Memory B cell (primary cell): ENCODE results near the gene PSMD6.

Experiments used
- ATAC-seq: fragments of 150-1000 bp; cut with Tn5 transposase; 2 replicates; pipeline ENCODE4 v1.10.0; 2021; ENCODE audit warnings: low read depth, mild to moderate bottlenecking, moderate library complexity
- DNase-seq, 2 donors: peaks; one replicate each; pipeline ENCODE4 v3.0.0; 2022; ENCODE audit warnings: low spot score in 2 of 2
- H3K27ac Mint-ChIP-seq: one replicate; pipeline ENCODE4 v1.8.0; 2022; ENCODE audit warnings: mild to moderate bottlenecking, moderate library complexity, mixed read lengths
- H3K27me3 Mint-ChIP-seq: one replicate; pipeline ENCODE4 v1.8.0; 2022; ENCODE audit warnings: mixed read lengths
- H3K36me3 Mint-ChIP-seq: one replicate; pipeline ENCODE4 v1.8.0; 2022; ENCODE audit warnings: mild to moderate bottlenecking, mixed read lengths
- H3K4me1 Mint-ChIP-seq: one replicate; pipeline ENCODE4 v1.8.0; 2022; ENCODE audit warnings: mixed read lengths
- H3K4me3 Mint-ChIP-seq: one replicate; pipeline ENCODE4 v1.8.0; 2022; ENCODE audit warnings: mild to moderate bottlenecking, moderate library complexity, mixed read lengths
- H3K9me3 Mint-ChIP-seq: one replicate; pipeline ENCODE4 v1.8.0; 2022; ENCODE audit warnings: mixed read lengths

Gene PSMD6

DNA sequence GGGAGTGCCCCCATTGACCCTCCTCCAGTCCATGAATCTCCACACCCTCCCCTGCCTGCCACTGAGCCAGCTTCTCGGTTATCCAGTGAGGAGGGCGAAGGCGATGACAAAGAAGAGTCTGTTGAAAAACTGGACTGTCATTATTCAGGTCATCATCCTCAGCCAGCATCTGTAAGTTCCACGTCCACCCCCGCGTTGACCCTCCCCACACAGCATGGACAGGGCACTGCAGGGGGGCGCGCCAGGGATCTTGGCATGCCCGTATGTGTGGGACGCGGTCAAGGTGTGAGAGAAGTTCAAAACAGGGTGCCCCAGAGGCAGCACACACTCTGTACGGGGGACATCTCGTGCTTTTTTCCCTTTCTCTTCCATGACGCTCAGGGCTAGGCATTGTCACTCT, 33.1 kb downstream of the PSMD6 start:
- Mint-ChIP-seq H3K9me3 (no peaks in the 10 kb centered on the region), H3K27ac (no peak overlapping the region), H3K27me3 (no peaks in the 10 kb centered on the region), H3K4me3 (no peak overlapping the region), H3K36me3 (peaks cover 41% of the 10 kb centered on the region), H3K4me1 (no peaks in the 10 kb centered on the region)
- DNase-seq (no peak), ATAC-seq (no peak)

- no peaks in the 10 kb centered on the region for H3K4me1 Mint-ChIP-seq
- DNase-seq (no peak), ATAC-seq (no peak)
- no peak overlapping the region for H3K27ac Mint-ChIP-seq
- no peak overlapping the region for H3K4me3 Mint-ChIP-seq
- H3K36me3 Mint-ChIP-seq: peaks cover 44% of the 10 kb centered on the region
- no peaks in the 10 kb centered on the region for H3K9me3 Mint-ChIP-seq
- no peaks in the 10 kb centered on the region for H3K27me3 Mint-ChIP-seq
These were observed 34.4 kb downstream of the PSMD6 start for GRCh38 chr3:63988943-63989342.

GRCh38 chr3:63986831-63987230, 36.5 kb downstream of the PSMD6 start:
- H3K4me1 Mint-ChIP-seq: peaks cover 5% of the 10 kb centered on the region
- H3K4me3 Mint-ChIP-seq: no peak overlapping the region
- no peaks in the 10 kb centered on the region for H3K27me3 Mint-ChIP-seq
- DNase-seq (no peak), ATAC-seq (no peak)
- peaks cover 48% of the 10 kb centered on the region for H3K36me3 Mint-ChIP-seq
- peak overlapping the region; percentile 35 for H3K27ac Mint-ChIP-seq
- H3K9me3 Mint-ChIP-seq: no peaks in the 10 kb centered on the region

GRCh38 chr3:63986146-63986545, 37.1 kb downstream of the PSMD6 start:
- H3K27ac Mint-ChIP-seq: no peak overlapping the region
- H3K27me3 Mint-ChIP-seq: no peaks in the 10 kb centered on the region
- H3K36me3 Mint-ChIP-seq: peaks cover 48% of the 10 kb centered on the region
- H3K4me3 Mint-ChIP-seq: no peak overlapping the region
- ATAC-seq: no peak
- peaks cover 5% of the 10 kb centered on the region for H3K4me1 Mint-ChIP-seq
- DNase-seq: no peak
- H3K9me3 Mint-ChIP-seq: no peaks in the 10 kb centered on the region

- no peak for ATAC-seq
These were observed 38.9 kb downstream of the PSMD6 start for GRCh38 chr3:63984391-63984790.

GRCh38 chr3:63981980-63982379, 41.3 kb downstream of the PSMD6 start:
- peak overlapping the region; percentile 68 for H3K27ac Mint-ChIP-seq
- ATAC-seq: peak; percentile 26
- no peak for DNase-seq
- H3K4me3 Mint-ChIP-seq: no peak overlapping the region
- no peaks in the 10 kb centered on the region for H3K27me3 Mint-ChIP-seq
- peaks cover 40% of the 10 kb centered on the region for H3K36me3 Mint-ChIP-seq
- peaks cover 12% of the 10 kb centered on the region for H3K4me1 Mint-ChIP-seq
- H3K9me3 Mint-ChIP-seq: no peaks in the 10 kb centered on the region

More at GRCh38 chr3:63984391-63984790, 38.9 kb downstream of the PSMD6 start:
- H3K4me3 Mint-ChIP-seq: no peak overlapping the region
- no peaks in the 10 kb centered on the region for H3K9me3 Mint-ChIP-seq
- H3K36me3 Mint-ChIP-seq: peaks cover 49% of the 10 kb centered on the region
- H3K4me1 Mint-ChIP-seq: peaks cover 5% of the 10 kb centered on the region
- no peaks in the 10 kb centered on the region for H3K27me3 Mint-ChIP-seq
- DNase-seq: no peak
- peak overlapping the region; percentile 21 for H3K27ac Mint-ChIP-seq

DNA sequence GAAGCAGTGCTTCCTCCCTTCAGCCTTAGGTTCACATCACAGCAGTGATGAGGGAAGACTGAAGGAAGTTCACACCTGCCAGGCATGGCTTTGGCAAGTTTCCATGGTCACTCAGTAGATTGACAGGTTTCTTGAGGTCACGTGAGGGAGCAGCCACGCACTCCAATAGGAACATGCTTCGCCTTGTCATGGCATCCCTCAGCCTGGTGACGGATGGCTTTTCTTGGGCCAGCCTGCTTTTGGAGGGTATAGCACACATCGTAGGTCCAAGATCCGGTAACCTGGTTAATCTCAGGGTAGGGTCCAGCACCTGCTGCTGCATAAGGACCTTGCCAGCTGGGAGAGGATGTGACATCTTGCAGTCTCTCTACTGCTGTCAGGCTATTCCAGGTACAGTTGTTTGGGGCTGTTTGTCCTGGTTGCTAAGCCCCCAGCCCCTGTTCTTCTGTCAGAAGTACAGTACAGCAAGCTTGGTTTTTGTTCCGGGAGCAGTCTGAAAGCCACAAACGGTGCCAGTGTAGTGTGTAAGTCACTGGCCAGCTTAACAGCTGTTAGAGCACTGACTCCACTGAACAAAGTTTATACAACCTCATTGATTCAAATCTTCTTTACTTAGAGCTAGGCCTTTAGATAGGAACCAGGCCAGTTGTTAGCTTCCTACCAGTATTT, 42.3 kb downstream of the PSMD6 start:
- no peaks in the 10 kb centered on the region for H3K9me3 Mint-ChIP-seq
- no peak overlapping the region for H3K4me3 Mint-ChIP-seq
- H3K27me3 Mint-ChIP-seq: no peaks in the 10 kb centered on the region
- DNase-seq (no peak), ATAC-seq (no peak)
- H3K4me1 Mint-ChIP-seq: peaks cover 16% of the 10 kb centered on the region
- H3K36me3 Mint-ChIP-seq: peaks cover 39% of the 10 kb centered on the region
- peak overlapping the region; percentile 68 for H3K27ac Mint-ChIP-seq

DNA sequence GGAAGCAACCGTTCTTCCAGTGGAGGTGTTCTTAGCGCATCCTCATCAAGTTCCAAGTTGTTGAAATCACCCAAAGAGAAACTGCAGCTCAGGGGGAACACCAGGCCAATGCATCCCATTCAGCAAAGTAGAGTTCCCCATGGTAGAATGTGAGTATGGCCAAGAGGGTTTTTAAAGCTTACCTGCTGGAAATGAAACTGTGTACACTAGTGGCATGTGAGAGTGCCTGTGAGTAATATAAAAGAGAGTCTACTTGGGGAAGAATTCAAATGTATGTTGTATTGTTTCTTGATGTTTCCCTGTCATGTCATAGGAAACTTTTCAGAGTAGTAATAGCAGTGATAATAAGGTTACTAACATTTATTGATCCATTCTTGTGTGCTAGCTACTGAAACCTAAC, 43.3 kb downstream of the PSMD6 start:
- no peaks in the 10 kb centered on the region for H3K9me3 Mint-ChIP-seq
- no peaks in the 10 kb centered on the region for H3K27me3 Mint-ChIP-seq
- H3K4me1 Mint-ChIP-seq: peaks cover 20% of the 10 kb centered on the region
- H3K36me3 Mint-ChIP-seq: peaks cover 32% of the 10 kb centered on the region
- ATAC-seq (no peak), DNase-seq (no peak)
- no peak overlapping the region for H3K4me3 Mint-ChIP-seq
- no peak overlapping the region for H3K27ac Mint-ChIP-seq

- Mint-ChIP-seq H3K36me3 (peaks cover 26% of the 10 kb centered on the region), H3K9me3 (no peaks in the 10 kb centered on the region), H3K4me1 (peaks cover 24% of the 10 kb centered on the region), H3K27ac (no peak overlapping the region), H3K4me3 (no peak overlapping the region), H3K27me3 (no peaks in the 10 kb centered on the region)
- ATAC-seq (no peak), DNase-seq (no peak)
These were observed 44.0 kb downstream of the PSMD6 start for GRCh38 chr3:63979093-63979885.

DNA sequence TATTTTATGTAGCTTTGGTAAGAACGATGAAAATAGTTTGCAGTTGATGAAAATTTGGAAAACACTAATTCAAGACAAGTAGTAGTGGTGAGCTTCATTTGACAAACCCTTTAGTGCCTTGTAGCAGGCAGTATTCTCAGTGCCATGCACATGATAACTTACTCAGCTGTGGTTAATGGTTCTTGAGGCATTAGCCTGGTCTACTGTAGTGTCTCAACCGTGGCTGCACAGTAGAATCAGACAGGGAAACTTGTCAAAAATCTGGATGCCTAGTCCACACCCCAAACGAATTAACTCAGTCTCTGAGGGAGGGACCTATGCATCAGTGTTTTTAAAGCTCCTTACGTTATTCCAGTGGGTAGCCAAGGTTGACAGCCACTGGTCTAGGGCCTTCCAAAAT, 45.4 kb downstream of the PSMD6 start:
- no peak overlapping the region for H3K4me3 Mint-ChIP-seq
- peak overlapping the region; percentile 69 for H3K27ac Mint-ChIP-seq
- peaks cover 24% of the 10 kb centered on the region for H3K4me1 Mint-ChIP-seq
- H3K9me3 Mint-ChIP-seq: no peaks in the 10 kb centered on the region
- ATAC-seq (no peak), DNase-seq (no peak)
- H3K27me3 Mint-ChIP-seq: no peaks in the 10 kb centered on the region
- peaks cover 27% of the 10 kb centered on the region for H3K36me3 Mint-ChIP-seq

- Mint-ChIP-seq H3K27me3 (no peaks in the 10 kb centered on the region), H3K9me3 (no peaks in the 10 kb centered on the region), H3K4me1 (peaks cover 22% of the 10 kb centered on the region), H3K4me3 (no peak overlapping the region), H3K36me3 (peaks cover 21% of the 10 kb centered on the region), H3K27ac (no peak overlapping the region)
- no peak for DNase-seq
- ATAC-seq: no peak
These were observed 46.5 kb downstream of the PSMD6 start for GRCh38 chr3:63976872-63977200.

DNA sequence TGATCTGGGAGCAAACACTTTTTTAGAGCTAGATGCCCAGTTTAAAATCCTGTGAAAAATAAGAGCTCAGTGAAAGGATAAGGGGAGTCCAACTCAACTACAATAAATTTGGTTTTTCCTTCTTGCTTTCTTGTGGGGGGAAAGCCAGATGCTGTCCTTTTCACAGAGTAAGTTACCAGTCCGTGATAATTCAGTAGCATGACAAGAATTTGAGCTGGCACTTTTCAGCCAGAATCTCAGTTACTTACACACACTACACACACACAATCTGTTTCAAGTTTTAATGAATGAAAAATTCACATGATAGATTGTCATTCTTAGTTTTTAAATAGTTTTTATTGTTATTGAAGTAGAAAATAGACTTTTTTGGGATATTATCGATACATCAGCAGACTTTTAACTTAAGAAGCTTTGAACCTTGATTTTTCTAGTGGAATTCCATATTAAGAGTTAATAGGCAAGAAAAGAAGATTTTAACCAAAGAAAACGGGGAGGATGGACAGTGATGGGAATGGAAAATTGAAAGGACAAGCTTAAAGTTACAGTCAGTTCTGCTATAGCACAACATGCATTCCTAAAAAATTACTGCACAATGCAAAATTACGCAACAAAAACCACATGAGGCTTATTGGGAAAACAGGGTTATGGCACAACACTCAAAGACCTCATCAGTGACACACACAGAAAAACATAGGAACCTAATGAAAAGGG, 47.0 kb downstream of the PSMD6 start:
- no peak overlapping the region for H3K4me3 Mint-ChIP-seq
- DNase-seq (no peak), ATAC-seq (no peak)
- H3K27me3 Mint-ChIP-seq: no peaks in the 10 kb centered on the region
- H3K36me3 Mint-ChIP-seq: peaks cover 21% of the 10 kb centered on the region
- no peaks in the 10 kb centered on the region for H3K9me3 Mint-ChIP-seq
- H3K27ac Mint-ChIP-seq: no peak overlapping the region
- H3K4me1 Mint-ChIP-seq: peaks cover 22% of the 10 kb centered on the region

GRCh38 chr3:63975723-63976122, 47.6 kb downstream of the PSMD6 start:
- H3K4me1 Mint-ChIP-seq: peaks cover 26% of the 10 kb centered on the region
- ATAC-seq (no peak), DNase-seq (no peak)
- H3K27me3 Mint-ChIP-seq: no peaks in the 10 kb centered on the region
- H3K9me3 Mint-ChIP-seq: no peaks in the 10 kb centered on the region
- peaks cover 19% of the 10 kb centered on the region for H3K36me3 Mint-ChIP-seq
- H3K4me3 Mint-ChIP-seq: no peak overlapping the region
- H3K27ac Mint-ChIP-seq: no peak overlapping the region

GRCh38 chr3:63974451-63974850, 48.8 kb downstream of the PSMD6 start:
- H3K27me3 Mint-ChIP-seq: no peaks in the 10 kb centered on the region
- H3K4me3 Mint-ChIP-seq: no peak overlapping the region
- DNase-seq (no peak), ATAC-seq (no peak)
- H3K9me3 Mint-ChIP-seq: no peaks in the 10 kb centered on the region
- peak overlapping the region; percentile 12 for H3K27ac Mint-ChIP-seq
- H3K4me1 Mint-ChIP-seq: peaks cover 35% of the 10 kb centered on the region
- H3K36me3 Mint-ChIP-seq: peaks cover 12% of the 10 kb centered on the region
